DND-41 (cell line): Measurements from ENCODE around the gene GPC5.
"Not testable (repeated sequence)": the region's sequence is repeated elsewhere in the genome, so short reads cannot be mapped to it uniquely, and the experiment has no call there.

ENCODE experiments used
- ATAC-seq: fragments of 200-7000 bp; cut with Tn5 transposase; 3 replicates; pipeline ENCODE4 v1.9.1; 2021; ENCODE audit warnings: low read depth; ENCODE audit not compliant: insufficient read depth
- DNase-seq: peaks from one replicate; pipeline ENCODE4 v3.0.0-alpha.2; 2020
- H2AFZ ChIP-seq: 2 replicates; pipeline ENCODE4 v1.6.0; 2012; ENCODE audit warnings: low read depth, low read length
- H3K27ac ChIP-seq: 2 replicates; pipeline ENCODE4 v1.5.1; 2012; ENCODE audit warnings: low read length, inconsistent platforms
- H3K27me3 ChIP-seq: fragments of 200-600 bp; sonication (generic); 2 replicates; pipeline ENCODE4 v1.6.0; 2012; ENCODE audit warnings: low read length, mild to moderate bottlenecking, inconsistent platforms; ENCODE audit not compliant: insufficient read depth, poor library complexity
- H3K36me3 ChIP-seq: 2 replicates; pipeline ENCODE4 v1.5.1; 2012; ENCODE audit warnings: low read length, inconsistent platforms; ENCODE audit not compliant: insufficient read depth
- H3K4me1 ChIP-seq: 2 replicates; pipeline ENCODE4 v1.5.1; 2012; ENCODE audit warnings: mild to moderate bottlenecking, low read length; ENCODE audit not compliant: insufficient read depth
- H3K4me2 ChIP-seq: 2 replicates; pipeline ENCODE4 v1.6.0; 2012; ENCODE audit warnings: mild to moderate bottlenecking, moderate library complexity, low read length, inconsistent platforms; ENCODE audit not compliant: insufficient read depth
- H3K4me3 ChIP-seq, 2 experiments: fragments of 200-600 bp in 1 of 2; shearing (Covaris generic) in 1 of 2; 2 replicates each; pipeline ENCODE4 v1.5.1; 2012 to 2016; ENCODE audit warnings: inconsistent platforms in 2 of 2, low read length in 2 of 2, mild to moderate bottlenecking in 2 of 2, low read depth in 1 of 2, moderate library complexity in 1 of 2
- H3K79me2 ChIP-seq: 2 replicates; pipeline ENCODE4 v1.6.0; 2012; ENCODE audit warnings: low read length, inconsistent platforms; ENCODE audit not compliant: insufficient read depth
- H3K9ac ChIP-seq: 2 replicates; pipeline ENCODE4 v1.6.0; 2012; ENCODE audit warnings: low read depth, mild to moderate bottlenecking, inconsistent platforms, low read length, moderate library complexity
- H3K9me3 ChIP-seq: 2 replicates; pipeline ENCODE4 v1.5.1; 2012; ENCODE audit warnings: low read length, moderate library complexity, mild to moderate bottlenecking, inconsistent platforms; ENCODE audit not compliant: insufficient read depth, severe bottlenecking
- H4K20me1 ChIP-seq: 2 replicates; pipeline ENCODE4 v1.6.0; 2012; ENCODE audit warnings: low read length; ENCODE audit not compliant: insufficient read depth
- EZH2 ChIP-seq: IDR thresholded peaks from 3 replicates; pipeline ENCODE4 v1.6.1; 2012; ENCODE audit warnings: borderline replicate concordance, low read depth, mild to moderate bottlenecking, moderate library complexity, low read length, inconsistent platforms; ENCODE audit not compliant: severe bottlenecking
- TF ChIP-seq, protein P1 (sequence below): IDR thresholded peaks from 2 replicates; pipeline ENCODE4 v1.5.1; 2012; ENCODE audit warnings: borderline replicate concordance, low read length, moderate library complexity, mild to moderate bottlenecking; ENCODE audit not compliant: poor library complexity, severe bottlenecking; ENCODE audit errors: extremely low read depth

GPC5 gene

GRCh38 chr13:91667486-91667885 lies 269.1 kb downstream of the GPC5 start:
- no peaks in the 10 kb centered on the region for H3K27me3 ChIP-seq
- no peak overlapping the region for H3K4me2 ChIP-seq
- H2AFZ ChIP-seq: no peak overlapping the region
- no peaks in the 10 kb centered on the region for H4K20me1 ChIP-seq
- no peaks in the 10 kb centered on the region for H3K36me3 ChIP-seq
- no peak overlapping the region for H3K9ac ChIP-seq
- H3K27ac ChIP-seq: no peak overlapping the region
- H3K79me2 ChIP-seq: no peaks in the 10 kb centered on the region
- DNase-seq (no peak), ATAC-seq (no peak)
- no peaks in the 10 kb centered on the region for H3K9me3 ChIP-seq
- H3K4me3 ChIP-seq: no peak overlapping the region
- no peaks in the 10 kb centered on the region for H3K4me1 ChIP-seq
- TF ChIP-seq, protein P1, sequence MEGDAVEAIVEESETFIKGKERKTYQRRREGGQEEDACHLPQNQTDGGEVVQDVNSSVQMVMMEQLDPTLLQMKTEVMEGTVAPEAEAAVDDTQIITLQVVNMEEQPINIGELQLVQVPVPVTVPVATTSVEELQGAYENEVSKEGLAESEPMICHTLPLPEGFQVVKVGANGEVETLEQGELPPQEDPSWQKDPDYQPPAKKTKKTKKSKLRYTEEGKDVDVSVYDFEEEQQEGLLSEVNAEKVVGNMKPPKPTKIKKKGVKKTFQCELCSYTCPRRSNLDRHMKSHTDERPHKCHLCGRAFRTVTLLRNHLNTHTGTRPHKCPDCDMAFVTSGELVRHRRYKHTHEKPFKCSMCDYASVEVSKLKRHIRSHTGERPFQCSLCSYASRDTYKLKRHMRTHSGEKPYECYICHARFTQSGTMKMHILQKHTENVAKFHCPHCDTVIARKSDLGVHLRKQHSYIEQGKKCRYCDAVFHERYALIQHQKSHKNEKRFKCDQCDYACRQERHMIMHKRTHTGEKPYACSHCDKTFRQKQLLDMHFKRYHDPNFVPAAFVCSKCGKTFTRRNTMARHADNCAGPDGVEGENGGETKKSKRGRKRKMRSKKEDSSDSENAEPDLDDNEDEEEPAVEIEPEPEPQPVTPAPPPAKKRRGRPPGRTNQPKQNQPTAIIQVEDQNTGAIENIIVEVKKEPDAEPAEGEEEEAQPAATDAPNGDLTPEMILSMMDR: no peak
- no peak for TF ChIP-seq EZH2

DNA sequence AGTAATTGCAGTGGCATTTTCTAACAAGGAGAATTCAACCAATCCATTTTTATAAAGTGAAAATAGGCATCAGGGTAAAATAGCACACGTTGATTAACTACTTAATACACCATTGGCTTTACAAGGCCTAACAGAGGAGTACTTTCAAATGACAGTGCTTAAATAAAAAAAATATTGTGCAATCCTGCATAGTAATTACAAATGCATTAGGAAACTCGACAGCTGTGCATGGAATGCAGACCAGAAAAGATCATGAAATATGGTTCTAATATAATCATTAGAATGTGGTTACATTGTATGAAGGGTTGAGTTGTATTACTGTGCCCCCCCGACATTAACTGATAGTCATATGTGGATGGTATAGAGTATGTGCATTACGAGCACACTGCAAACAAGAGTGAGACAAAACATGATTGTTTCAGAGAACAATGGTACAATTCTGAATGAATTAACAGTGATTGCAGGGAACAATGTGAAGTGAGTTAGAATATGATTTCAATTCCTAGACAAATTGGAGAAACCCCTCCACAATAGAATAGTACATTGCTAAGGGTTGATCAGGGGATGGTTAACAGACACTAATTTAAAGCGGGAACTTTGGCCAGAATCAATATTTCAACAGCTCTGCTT lies 270.6 kb downstream of the GPC5 start:
- no peaks in the 10 kb centered on the region for H4K20me1 ChIP-seq
- H3K9ac ChIP-seq: no peak overlapping the region
- no peaks in the 10 kb centered on the region for H3K9me3 ChIP-seq
- no peak overlapping the region for H3K4me3 ChIP-seq
- no peak for TF ChIP-seq EZH2
- TF ChIP-seq, protein P1: no peak
- no peak overlapping the region for H2AFZ ChIP-seq
- DNase-seq (no peak), ATAC-seq (no peak)
- H3K4me2 ChIP-seq: no peak overlapping the region
- no peak overlapping the region for H3K27ac ChIP-seq
- H3K36me3 ChIP-seq: no peaks in the 10 kb centered on the region
- H3K79me2 ChIP-seq: no peaks in the 10 kb centered on the region
- H3K4me1 ChIP-seq: no peaks in the 10 kb centered on the region
- H3K27me3 ChIP-seq: no peaks in the 10 kb centered on the region

GRCh38 chr13:91674347-91674746 lies 275.9 kb downstream of the GPC5 start:
- DNase-seq, H3K4me2 ChIP-seq, H3K27ac ChIP-seq, H3K27me3 ChIP-seq, H3K79me2 ChIP-seq, H3K9me3 ChIP-seq, H3K9ac ChIP-seq, ATAC-seq, H3K4me1 ChIP-seq, H4K20me1 ChIP-seq, H3K36me3 ChIP-seq, H3K4me3 ChIP-seq, H2AFZ ChIP-seq: not testable (repeated sequence)

- Histone ChIP-seq H3K79me2 (no peaks in the 10 kb centered on the region), H3K9ac (no peak overlapping the region), H3K4me3 (no peak overlapping the region), H2AFZ (no peak overlapping the region), H3K27me3 (no peaks in the 10 kb centered on the region), H4K20me1 (no peaks in the 10 kb centered on the region), H3K27ac (no peak overlapping the region), H3K4me2 (no peak overlapping the region), H3K36me3 (no peaks in the 10 kb centered on the region), H3K9me3 (no peaks in the 10 kb centered on the region), H3K4me1 (no peaks in the 10 kb centered on the region)
- no peak for TF ChIP-seq EZH2
- TF ChIP-seq, protein P1: no peak
- no peak for DNase-seq
- no peak for ATAC-seq
Observed at GRCh38 chr13:91684746-91685145, 286.3 kb downstream of the GPC5 start.
